GM21529 (cell line): Measurements from ENCODE around the gene LRRC28.
A peak's percentile ranks its signal among the peaks of the same experiment; 100 is the strongest.

Experiments
- ATAC-seq: cut with Tn5 transposase; IDR thresholded peaks from one replicate; pipeline ENCODE4 v1.9.1; 2021; ENCODE audit not compliant: unreplicated experiment

LRRC28 gene

DNA sequence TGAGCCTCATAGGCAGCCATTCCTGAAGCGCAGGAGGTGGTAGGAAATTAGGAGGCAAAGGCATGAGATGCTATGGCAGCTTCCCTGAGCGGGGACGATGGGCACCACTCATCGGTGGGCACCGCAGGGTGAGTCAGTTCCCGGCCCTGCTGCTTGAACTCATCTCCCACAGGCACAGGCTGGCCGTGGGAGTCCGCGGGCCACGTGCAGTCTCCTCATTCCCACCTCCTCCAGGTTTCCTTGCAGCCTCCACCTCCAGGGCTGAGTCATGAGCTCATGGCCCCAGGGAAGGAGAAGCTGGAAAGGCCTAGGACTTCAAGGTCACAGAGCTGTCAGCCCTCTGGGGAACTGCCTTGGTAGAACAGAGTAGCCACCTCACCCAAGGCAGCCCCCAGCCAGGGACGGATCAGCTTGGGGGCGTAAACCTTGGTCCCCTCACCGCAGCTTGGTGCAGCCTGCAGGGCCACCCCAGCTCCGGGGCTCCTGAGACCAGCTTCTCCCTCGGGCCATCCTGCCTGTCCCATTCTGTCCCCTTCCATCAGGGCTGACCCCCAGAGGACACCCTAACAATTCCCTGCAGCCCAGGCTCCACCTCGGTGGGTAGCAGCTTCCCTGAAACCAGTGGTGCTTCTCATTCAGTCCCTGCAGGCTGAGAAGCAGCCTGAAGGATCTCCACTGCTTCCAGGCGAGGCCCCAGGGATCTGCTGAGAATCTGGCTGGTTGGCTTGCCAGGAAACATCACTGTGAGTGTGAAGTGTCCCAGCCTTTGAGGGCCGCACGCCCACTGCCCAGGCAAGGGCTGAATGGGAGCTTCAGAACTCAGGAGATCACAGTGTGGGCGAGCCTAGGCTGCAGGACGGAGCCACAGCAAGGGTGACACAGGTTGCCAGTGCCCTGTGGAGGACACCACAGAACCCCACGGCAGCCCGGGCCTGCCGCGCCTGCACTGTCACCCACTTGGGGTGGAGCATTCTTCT is 163.8 kb downstream of the LRRC28 start:
- no peak for ATAC-seq

DNA sequence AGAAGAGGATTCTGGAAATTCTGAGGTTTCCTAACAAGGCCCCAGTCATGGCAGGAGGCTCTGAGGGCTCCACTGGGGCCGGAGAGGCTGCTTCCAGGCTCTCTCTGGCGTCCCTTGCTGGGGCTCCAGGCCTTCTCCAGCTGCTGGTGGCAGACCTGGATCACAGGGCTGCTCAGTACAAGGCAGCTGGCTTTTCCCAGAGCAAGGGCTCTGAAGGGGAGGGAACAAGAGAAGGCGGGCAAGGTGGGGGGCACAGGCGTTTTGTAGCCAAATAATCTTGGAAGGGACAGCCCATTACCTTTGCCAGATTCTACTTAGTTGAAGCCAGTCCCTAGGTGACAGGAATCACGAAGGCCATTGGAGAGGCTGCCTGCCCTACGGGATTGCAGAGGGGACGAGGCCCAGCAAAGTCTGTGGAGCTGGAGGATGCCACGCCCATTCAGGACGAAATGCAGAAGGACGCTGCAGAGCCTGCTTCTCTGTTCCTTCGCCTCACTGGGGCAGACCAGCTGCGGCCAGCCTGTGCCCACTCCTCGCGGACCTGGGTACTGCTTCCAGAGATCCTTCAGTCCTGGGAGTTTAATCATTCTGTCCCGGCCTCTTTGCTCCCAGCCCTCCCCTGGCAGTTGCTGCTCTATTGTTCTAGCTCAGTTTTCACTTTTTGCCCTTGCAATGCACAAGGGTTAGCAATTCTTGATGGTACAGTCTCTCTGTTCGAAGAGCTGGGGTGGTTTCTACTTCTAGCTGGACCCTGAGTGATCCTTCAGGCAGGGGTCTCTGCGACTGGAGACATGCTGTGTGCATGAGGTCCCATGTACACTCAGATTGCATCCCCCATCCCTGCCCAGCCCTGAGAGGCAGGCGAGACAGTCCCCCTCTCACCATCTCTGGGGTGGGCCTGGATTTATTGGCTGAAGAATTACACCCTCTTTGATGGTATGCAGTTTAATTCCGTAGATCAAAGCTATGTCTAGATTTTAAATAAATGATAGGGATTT is 165.2 kb downstream of the LRRC28 start:
- ATAC-seq: no peak

GRCh38 chr15:99421172-99421656 is 169.9 kb downstream of the LRRC28 start:
- ATAC-seq: no peak

DNA sequence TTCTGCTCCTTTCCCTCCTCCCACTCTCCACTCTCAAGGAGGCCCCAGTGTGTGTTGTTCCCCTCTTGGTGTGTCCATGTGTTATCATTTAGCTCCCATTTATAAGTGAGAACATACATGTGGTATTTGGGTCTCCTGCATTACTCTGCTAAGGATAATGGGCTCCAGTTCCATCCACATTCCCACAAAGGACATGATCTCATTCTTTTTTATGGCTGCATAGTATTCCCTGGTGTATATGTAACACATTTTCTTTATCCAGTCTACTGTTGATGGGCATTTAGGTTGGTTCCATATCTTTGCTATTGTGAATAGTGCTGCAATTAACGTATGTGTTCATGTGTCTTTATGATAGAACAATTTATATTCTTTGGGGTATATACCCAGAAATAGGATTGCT is 170.5 kb downstream of the LRRC28 start:
- ATAC-seq: no peak

DNA sequence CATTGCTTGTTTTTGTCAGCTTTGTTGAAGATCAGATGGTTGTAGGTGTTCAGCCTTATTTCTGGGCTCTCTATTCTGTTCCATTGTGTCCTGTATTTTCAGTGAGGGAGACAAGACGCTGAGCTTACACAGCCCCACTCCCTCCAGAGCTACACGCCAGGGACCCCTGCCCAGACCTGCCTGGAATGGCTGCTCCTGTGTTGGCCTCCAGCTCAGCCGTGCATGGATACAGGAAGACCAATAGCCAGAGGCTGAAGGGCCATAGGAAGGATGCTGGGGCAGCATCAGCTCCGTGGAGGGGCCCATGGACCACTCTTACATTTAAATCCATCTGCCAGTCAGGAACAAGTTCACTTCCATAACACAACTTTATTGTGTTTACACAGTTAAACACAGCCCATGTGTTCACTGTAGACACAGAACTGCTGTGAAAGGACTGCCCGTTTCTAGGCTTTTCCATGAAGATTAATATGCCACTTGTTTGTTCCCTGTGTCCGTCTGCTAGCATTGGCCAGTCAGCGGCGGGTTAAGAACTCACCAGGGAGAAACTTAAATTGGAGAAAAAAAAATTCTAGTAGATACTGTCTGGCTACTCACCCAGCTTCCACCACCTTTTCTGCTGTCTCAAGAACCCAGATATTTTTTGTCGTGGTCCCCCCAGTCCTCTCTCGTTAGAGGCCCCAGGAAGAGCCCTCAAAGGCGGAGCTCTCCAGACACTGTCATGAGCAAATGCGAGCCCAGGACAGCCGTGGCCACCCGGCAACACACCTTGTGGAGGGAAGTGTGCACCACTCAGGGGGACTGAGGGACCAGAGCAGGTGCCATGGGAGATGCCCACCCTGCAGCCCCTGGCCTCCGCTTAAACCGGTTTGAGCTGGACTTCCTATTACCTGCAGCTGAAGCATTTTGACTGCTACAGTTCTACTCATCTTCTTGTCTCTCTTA is 172.2 kb downstream of the LRRC28 start:
- no peak for ATAC-seq

DNA sequence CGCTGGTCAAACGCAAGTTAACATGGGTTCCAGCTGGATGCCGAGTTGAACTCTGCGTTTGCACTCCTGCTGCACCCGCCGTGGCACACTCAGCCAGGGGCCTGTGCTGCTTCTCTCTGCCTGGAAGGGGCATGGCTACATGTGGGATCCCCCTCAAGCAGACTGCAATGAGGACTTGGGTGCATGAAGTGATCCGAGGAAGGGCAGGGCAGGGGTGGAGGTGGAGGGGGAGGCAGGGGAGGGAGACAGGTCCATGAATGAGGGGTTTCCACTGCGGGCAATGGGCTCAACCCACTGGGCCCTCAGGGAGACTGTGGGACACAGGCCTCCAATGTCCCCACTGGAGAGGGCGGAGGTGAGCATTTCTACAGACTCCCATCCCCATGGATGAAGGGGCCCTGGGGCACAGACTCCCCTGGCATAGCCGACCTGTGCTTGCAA is 172.9 kb downstream of the LRRC28 start:
- no peak for ATAC-seq

GRCh38 chr15:99424978-99425656 is 173.8 kb downstream of the LRRC28 start:
- peak; percentile 95 for ATAC-seq

DNA sequence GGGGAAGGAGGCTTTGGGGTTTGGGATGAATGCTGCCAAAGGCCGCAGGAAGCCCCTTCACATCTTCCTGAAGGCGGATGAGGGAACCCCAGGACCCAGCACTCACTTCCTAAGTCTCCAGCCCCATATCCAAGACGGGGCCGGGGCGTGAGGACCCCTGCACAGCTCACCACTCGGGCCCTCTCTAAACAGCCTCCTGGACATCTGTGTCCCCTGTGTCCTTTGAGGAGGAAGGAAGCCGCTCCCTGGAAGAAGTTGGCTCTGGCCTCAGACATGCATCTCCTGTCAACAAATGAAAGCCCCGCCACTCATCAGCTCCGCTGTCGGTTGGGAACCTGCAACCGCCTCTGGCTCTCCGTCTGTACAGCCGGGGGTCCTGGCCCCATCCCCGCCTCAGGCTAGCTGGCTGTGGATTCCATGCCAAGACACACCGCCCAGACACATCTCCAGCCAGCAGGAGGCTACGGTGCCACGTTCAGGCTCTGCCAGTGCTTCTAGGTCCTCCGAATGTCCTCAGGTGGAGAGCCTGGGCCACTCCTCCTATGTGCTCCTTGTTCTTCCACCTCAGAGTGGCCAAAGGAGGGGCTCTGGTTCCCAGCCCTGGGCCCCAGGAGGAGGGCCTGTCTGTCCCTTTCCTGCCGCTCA is 174.5 kb downstream of the LRRC28 start:
- no peak for ATAC-seq

DNA sequence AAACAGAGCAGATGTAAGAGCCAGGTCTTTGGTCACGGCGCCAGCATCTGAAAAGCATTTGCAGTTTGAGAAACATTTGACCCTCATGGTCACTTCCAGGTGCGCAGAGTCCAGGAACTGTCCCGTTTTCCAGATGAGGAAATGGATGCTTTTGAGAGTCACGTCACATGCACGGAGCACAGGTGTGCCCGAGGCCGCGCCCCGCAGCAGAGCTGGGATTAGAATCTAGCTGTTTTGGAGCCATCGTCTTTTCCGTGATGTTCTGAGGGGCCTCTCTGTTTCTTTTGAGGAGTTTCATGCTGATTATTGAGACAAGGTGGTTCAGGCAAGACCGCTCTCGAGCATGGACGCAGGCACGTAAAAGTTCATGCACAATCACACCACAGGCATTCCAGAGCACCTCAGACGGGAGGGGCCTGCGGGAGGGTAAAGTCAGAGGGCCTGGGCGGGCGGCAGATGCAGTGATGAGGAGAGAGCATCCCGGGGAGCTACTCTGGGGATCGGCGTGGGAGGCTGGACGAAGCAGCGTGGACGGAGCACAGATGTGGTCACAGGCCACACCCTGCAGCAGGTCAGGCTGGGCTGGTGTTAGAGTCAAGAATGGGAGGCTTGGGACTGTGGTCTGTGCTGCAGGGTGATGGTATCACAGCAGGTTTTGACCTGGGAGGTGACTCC is 175.3 kb downstream of the LRRC28 start:
- no peak for ATAC-seq

GRCh38 chr15:99427210-99427609 is 175.9 kb downstream of the LRRC28 start:
- ATAC-seq: no peak

DNA sequence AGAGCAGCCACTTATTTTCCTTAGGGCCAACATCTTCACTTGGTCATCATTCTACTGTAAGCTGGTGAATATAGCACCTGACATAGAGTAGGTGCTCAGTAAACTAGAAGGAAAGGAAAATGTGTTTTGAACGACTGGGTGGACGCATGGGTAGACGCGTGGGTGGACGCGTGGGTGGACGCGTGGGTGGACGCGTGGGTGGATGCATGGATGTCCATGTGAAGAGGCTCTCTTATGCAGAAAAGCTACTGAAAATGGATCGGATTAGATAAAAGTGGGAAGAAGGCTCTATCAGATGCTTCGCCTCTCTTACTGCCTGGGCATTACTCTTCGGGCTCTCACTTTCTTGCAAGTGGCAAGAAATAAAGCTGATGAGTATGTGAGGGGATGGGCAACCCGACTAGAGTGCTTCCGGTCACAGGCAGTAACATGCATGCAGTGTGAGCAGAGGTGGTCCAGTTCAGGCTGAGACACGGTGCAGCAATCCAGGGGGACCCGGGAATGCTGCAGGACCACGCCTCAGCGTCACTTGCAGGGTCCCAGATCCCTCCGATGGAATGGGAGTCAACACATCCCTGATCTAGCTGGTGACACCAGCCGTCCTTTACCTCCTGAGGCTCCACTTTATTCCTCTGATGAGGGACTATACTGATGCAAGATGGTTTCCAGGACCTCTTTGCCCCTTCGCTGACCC is 176.5 kb downstream of the LRRC28 start:
- ATAC-seq: no peak

DNA sequence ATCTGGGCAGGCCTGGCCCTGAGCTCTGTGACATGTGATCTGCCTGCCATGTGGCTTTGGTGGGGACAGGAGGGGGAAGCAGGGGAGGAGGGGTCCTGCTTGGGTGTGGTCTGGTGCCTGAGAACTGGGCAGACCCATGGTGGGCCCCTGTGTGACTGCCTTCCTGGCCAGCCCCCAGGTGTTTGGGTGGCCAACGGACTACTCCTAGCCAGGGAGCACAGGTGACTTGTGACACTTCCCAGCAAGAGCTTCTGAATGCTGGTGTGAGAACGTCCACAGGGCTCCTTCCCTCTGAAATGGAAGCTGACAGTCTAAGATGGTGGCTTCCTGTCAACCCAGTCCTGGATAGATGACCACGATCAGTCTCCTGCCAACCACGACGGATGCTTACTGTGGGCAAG is 178.4 kb downstream of the LRRC28 start:
- no peak for ATAC-seq

GRCh38 chr15:99430881-99431401 is 179.7 kb downstream of the LRRC28 start:
- ATAC-seq: no peak

DNA sequence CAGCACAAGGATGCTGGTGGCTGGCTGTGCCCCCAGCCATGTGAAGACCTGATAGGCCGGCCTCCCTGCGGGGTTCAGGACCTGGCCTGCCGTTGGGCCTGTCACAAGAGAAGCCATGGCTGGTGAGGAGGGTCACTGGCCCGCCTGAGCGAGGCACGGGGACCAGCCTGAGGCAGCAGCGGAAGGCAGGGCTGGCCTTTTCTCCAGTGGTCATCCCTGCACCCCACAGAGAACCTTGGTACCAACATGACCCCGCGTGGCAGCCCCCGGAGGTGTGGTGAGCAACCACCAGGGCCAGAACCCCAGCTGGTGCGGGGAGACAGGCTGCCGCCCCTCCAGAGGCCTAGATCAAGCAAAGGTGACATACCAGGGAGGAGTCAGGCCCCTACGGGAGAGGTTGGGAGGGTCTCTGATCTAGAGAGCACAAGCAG is 180.4 kb downstream of the LRRC28 start:
- no peak for ATAC-seq

DNA sequence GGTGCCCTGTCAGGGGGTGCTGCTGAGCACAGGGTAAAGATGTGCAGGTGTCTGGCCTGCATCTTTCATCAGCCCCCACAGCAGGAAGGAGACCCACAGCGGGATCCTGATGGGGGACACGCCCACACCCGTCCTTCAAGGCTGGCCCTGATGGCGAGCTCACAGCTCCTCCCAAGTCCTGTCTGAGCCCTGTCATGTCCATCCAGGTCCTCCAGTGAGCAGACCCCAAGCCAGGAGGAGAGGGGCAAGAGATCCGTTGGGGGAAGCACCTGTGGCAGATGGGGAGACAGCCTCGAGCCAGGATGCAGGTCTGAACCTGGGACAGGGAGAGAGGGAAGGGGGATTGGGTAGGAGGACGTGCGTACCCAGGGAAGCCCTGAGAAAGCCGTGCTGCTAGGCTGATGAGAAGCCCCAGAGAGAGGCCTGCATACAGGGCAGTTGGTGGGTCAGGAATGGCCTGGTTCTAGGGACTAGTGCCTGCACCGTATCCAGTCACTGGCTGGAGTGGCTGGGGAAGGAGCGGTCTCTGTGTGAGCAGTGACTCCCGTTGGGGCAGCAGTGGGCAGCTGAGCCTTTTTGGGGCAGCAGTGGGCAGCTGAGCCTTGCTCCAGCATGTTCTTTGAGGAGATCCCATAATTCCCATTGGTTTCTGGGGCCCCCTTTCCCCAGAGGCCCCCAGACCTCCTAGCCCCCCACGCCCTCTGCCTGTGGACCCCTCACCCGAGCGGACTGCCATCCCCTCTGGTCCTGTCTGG is 181.2 kb downstream of the LRRC28 start:
- no peak for ATAC-seq

DNA sequence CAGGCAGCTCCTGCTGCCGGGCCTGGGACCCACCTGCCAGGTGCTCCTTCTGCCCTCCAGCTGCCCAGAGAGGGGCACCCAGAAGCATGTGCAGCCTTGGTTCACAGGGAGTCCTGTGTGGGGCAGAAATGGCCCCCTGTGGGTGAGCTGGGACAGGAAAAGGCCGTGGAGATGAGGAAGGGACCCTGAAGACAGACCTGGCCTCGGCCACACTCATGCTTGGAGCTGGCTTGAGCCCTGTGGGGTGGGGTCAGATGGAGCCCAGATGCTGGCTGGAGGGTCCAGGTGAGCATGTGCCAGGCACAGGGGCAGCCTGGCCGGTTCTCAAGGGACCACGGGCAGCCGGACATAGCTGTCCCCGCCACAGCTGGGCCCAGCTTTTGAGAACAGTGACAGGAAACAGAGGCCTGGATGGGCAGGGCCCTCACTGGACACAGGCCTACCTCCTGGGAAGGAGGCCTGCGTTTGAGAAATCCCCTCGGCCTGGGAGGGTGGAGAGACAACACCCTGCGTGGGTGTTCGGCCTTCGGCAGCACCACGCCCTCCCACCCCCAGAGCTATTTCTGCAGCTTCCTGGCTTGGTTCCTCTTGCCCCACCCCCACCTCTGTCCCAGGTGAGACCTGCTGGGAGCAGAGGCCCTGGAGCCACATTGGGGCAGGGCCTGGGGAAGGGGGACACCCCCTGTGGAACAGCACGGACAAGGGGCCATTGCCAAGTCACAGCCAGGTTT is 181.9 kb downstream of the LRRC28 start:
- ATAC-seq: peak; percentile 60
